K562 (cell line): Measurements from ENCODE around the gene PARD6A. TPM values are rescaled to one million over a fixed set of nuclear protein-coding genes. Genes with fewer than 3 reads are reported as not detected.

ENCODE experiments used
- ATAC-seq: fragments of 200-7000 bp; cut with Tn5 transposase; 3 replicates; pipeline ENCODE4 v1.9.1; 2020; ENCODE audit warnings: moderate library complexity
- BruUV-seq: library from RNA; stranded (reverse); fragments of 400-500 nt; replicated peaks from 2 replicates; lab custom pipeline; 2021; lab: Mats Ljungman, UMichigan
- CTCF ChIA-PET: fragments of 300-600 bp; formaldehyde crosslinking; extraction: SDS; loops from one replicate; lab custom pipeline; 2021; ENCODE audit warnings: low intra/inter-chr PET ratio; lab: Yijun Ruan, JAX
- POLR2A ChIA-PET: fragments of 300-600, 350-650 bp; sonication (Branson Sonifier 250); formaldehyde crosslinking; extraction: SDS; loops from one replicate; lab custom pipeline; 2021; ENCODE audit warnings: antibody characterized with exemption, inconsistent platforms; lab: Yijun Ruan, JAX
- DNase-seq, 4 experiments: peaks; one replicate each; pipeline versions ENCODE4 v3.0.0 to v3.0.0-alpha.2; 2011 to 2018; ENCODE audit warnings: low spot score in 3 of 4, mixed read lengths in 3 of 4; ENCODE audit errors: extremely low read depth in 1 of 4
- FAIRE-seq: peaks from 2 replicates; lab custom pipeline; 2011; peaks lifted over from hg19 to GRCh38; lab: Jason Lieb, UNC
- H2AFZ ChIP-seq: 2 replicates; pipeline ENCODE4 v1.6.0; 2011; ENCODE audit warnings: low read depth, low read length, control low read depth, inconsistent platforms
- H3K27ac ChIP-seq: fragments of 200-600 bp; 3 replicates; pipeline ENCODE4 v1.8.0; 2011; ENCODE audit warnings: low read depth, mild to moderate bottlenecking, control low read depth, inconsistent platforms, low read length, moderate library complexity, mixed read lengths; ENCODE audit errors: extremely low read depth
- H3K27me3 ChIP-seq, 2 experiments: fragments of 300-600 bp in 1 of 2; 2 replicates in 1 of 2; 3 replicates in 1 of 2; pipeline versions ENCODE4 v1.6.0 to v1.8.0; 2011; ENCODE audit warnings: inconsistent platforms in 2 of 2, low read length in 2 of 2, mild to moderate bottlenecking in 1 of 2, mixed read lengths in 1 of 2, moderate library complexity in 1 of 2; ENCODE audit not compliant: control insufficient read depth in 2 of 2, insufficient read depth in 2 of 2
- H3K36me3 ChIP-seq: fragments of 300-600 bp; 3 replicates; pipeline ENCODE4 v1.8.0; 2011; ENCODE audit warnings: mild to moderate bottlenecking, low read length, inconsistent platforms; ENCODE audit not compliant: control insufficient read depth, insufficient read depth
- H3K4me1 ChIP-seq, 2 experiments: fragments of 200-600 bp in 1 of 2; replicated peaks in 1 of 2; 2 replicates in 1 of 2; 3 replicates in 1 of 2; pipeline versions ENCODE4 v1.5.1 to v1.8.0; 2011; ENCODE audit warnings: inconsistent platforms in 2 of 2, low read length in 2 of 2, mild to moderate bottlenecking in 1 of 2, mixed read lengths in 1 of 2, moderate library complexity in 1 of 2; ENCODE audit not compliant: control insufficient read depth in 2 of 2, insufficient read depth in 2 of 2
- H3K4me2 ChIP-seq: 2 replicates; pipeline ENCODE4 v1.6.1; 2011; ENCODE audit warnings: low read length, control low read depth, inconsistent platforms, mixed read lengths; ENCODE audit not compliant: insufficient read depth
- H3K4me3 ChIP-seq: fragments of 200-600 bp; sonication (generic), shearing (Covaris generic); 2 replicates; pipeline ENCODE4 v1.5.1; 2016; ENCODE audit warnings: control low read depth, inconsistent platforms
- H3K79me2 ChIP-seq: fragments of 200-600 bp; 3 replicates; pipeline ENCODE4 v1.8.0; 2011; ENCODE audit warnings: low read length, inconsistent platforms; ENCODE audit not compliant: control insufficient read depth, insufficient read depth
- H3K9ac ChIP-seq, 2 experiments: 2 replicates each; pipeline versions ENCODE4 v1.6.0 to v1.6.1; 2011; ENCODE audit warnings: low read depth in 2 of 2, low read length in 2 of 2, control low read depth in 1 of 2, inconsistent platforms in 1 of 2, mild to moderate bottlenecking in 1 of 2, mixed read lengths in 1 of 2; ENCODE audit not compliant: insufficient read depth in 1 of 2
- H3K9me1 ChIP-seq: one replicate; pipeline ENCODE4 v1.6.0; 2011; ENCODE audit warnings: inconsistent platforms, mild to moderate bottlenecking, low read length, moderate library complexity; ENCODE audit not compliant: control insufficient read depth, insufficient read depth
- H3K9me3 ChIP-seq: replicated peaks from 2 replicates; pipeline ENCODE4 v1.5.1; 2011; ENCODE audit warnings: low read depth, low read length, inconsistent platforms; ENCODE audit not compliant: control insufficient read depth, insufficient read depth
- H4K20me1 ChIP-seq: replicated peaks from 2 replicates; pipeline ENCODE4 v1.6.1; 2011; ENCODE audit warnings: low read length, inconsistent platforms, mixed read lengths; ENCODE audit not compliant: control insufficient read depth, insufficient read depth
- ARID1B ChIP-seq: fragments of 450-650 bp; IDR thresholded peaks from 2 replicates; pipeline ENCODE4 v1.6.1; 2016; ENCODE audit warnings: antibody characterized with exemption, mild to moderate bottlenecking, inconsistent platforms
- BRF1 ChIP-seq: IDR thresholded peaks from 3 replicates; pipeline ENCODE4 v1.6.1; 2011; ENCODE audit warnings: borderline replicate concordance, mild to moderate bottlenecking; ENCODE audit not compliant: insufficient read length; ENCODE audit errors: extremely low read depth
- CTCF ChIP-seq, 3 experiments: IDR thresholded peaks in 2 of 3; conservative IDR thresholded peaks in 1 of 3; 2 replicates each; pipeline ENCODE4 v1.5.1; 2011 to 2012; ENCODE audit warnings: low read length in 3 of 3, mild to moderate bottlenecking in 3 of 3, control low read depth in 2 of 3, improper control_type of control experiment in 1 of 3, inconsistent platforms in 1 of 3, low read depth in 1 of 3, mixed read lengths in 1 of 3, moderate library complexity in 1 of 3; ENCODE audit not compliant: insufficient read depth in 2 of 3
- ELF1 ChIP-seq: fragments of 200-800 bp; sonication (Bioruptor generic); IDR thresholded peaks from 2 replicates; pipeline ENCODE4 v1.6.1; 2016; ENCODE audit warnings: missing genetic modification characterization, missing compliant biosample characterization
- MAX ChIP-seq: sonication (generic); formaldehyde crosslinking; IDR thresholded peaks from 2 replicates; pipeline ENCODE4 v1.9.0; 2022; ENCODE audit warnings: mild to moderate bottlenecking, missing genetic modification reagents
- PCBP2 ChIP-seq: fragments of 200-400 bp; formaldehyde crosslinking; IDR thresholded peaks from 2 replicates; pipeline ENCODE4 v1.6.1; 2018; ENCODE audit warnings: low read length, low read depth, mild to moderate bottlenecking, moderate library complexity; ENCODE audit not compliant: poor library complexity, severe bottlenecking
- RAD21 ChIP-seq, 2 experiments: fragments of 250-450 bp in 1 of 2; fragments of 450-650 bp in 1 of 2; sonication (Bioruptor Pico) in 1 of 2; formaldehyde crosslinking in 1 of 2; IDR thresholded peaks in 1 of 2; conservative IDR thresholded peaks in 1 of 2; 2 replicates each; pipeline versions ENCODE4 v1.4.0 to v1.8.0; 2020 to 2022; ENCODE audit warnings: mild to moderate bottlenecking in 2 of 2, moderate library complexity in 1 of 2
- TAF7 ChIP-seq: fragments of 450-650 bp; IDR thresholded peaks from 2 replicates; pipeline ENCODE4 v1.6.1; 2016; ENCODE audit warnings: missing genetic modification characterization, missing compliant biosample characterization
- ZBTB34 ChIP-seq: fragments of 250-450 bp; sonication (Bioruptor Pico); IDR thresholded peaks from 2 replicates; pipeline ENCODE4 v1.8.0; 2021; ENCODE audit warnings: mild to moderate bottlenecking, moderate library complexity
- ZNF398 ChIP-seq: fragments of 250-450 bp; sonication (Bioruptor Pico); IDR thresholded peaks from 2 replicates; pipeline ENCODE4 v1.8.0; 2021; ENCODE audit warnings: moderate library complexity, mild to moderate bottlenecking, inconsistent platforms
- WGBS: fragments of 100-300 bp; shearing (Covaris generic); methylation state at CpG from one replicate; pipeline ENCODE4 v1.1.6; 2016; ENCODE audit warnings: low coverage, mixed read lengths; ENCODE audit not compliant: insufficient coverage; ENCODE audit errors: missing lambda C conversion rate; 5-methylcytosine and 5-hydroxymethylcytosine counted together
- in situ Hi-C: fragments of 300-500 bp; cut with MboI; formaldehyde crosslinking; loops from 4 replicates; pipeline ENCODE4 v1.15.0; 2018; ENCODE audit warnings: inconsistent platforms, mixed read lengths
- intact Hi-C: fragments of 100-400 bp; cut with micrococcal nuclease; formaldehyde crosslinking; loops from 2 replicates; pipeline ENCODE4 v1.14.2; 2022
- polyA plus RNA-seq, 8 experiments: library from polyadenylated mRNA; depleted of rRNA in 4 of 8; stranded (reverse) in 5 of 8; unstranded in 3 of 8; fragments of >200 nt; fragmentation: Nextera tagmentation in 2 of 8; fragmentation: Illumina TruSeq in 1 of 8; extraction: Ambion mirVana in 2 of 8; extraction: Trizol in 1 of 8; gene quantifications; 2 replicates each; pipeline versions ENCODE4 v1.2.1 to v1.2.3, GENCODE V29; 2011 to 2014; ENCODE audit warnings: inconsistent platforms in 1 of 8, missing spikeins in 1 of 8
- total RNA-seq, 7 experiments: library from RNA; depleted of rRNA in 6 of 7; stranded (reverse); fragments of >200 nt in 6 of 7; fragmentation: Illumina TruSeq in 2 of 7; extraction: Trizol in 2 of 7; gene quantifications; 2 replicates each; pipeline versions ENCODE4 v1.2.1 to v1.2.3, GENCODE V29; 2011 to 2021; ENCODE audit warnings: low replicate concordance in 1 of 7

The PARD6A gene
- total and polyA plus RNA-seq, 9 of the 15 experiments (the other 6 are each of a cell fraction or from before 2014, with no cell fraction given), result 0.04 to 2.0 (median 0.44) TPM

- TF ChIP-seq TAF7 (no peak), BRF1 (no peak), ZBTB34 (CRISPR knock-in tag) (no peak), ELF1 (tag) (no peak), PCBP2 (no peak), ARID1B (no peak)
Observed at GRCh38 chr16:67637625-67638024, 23.1 kb upstream of the PARD6A start (continued).

- no peaks in the 10 kb centered on the region for H3K9me3 ChIP-seq
- WGBS, result 35% methylated on average over 10 of the region's 10 CpGs
- ATAC-seq (no peak; the same call in 2 of the 3 replicates), FAIRE-seq (peak; percentile 26), DNase-seq (no peak)
- H3K4me3 ChIP-seq, result no peak overlapping the region
- intact Hi-C loops (loop anchor here (5.0 kb wide), 1 partner anchor 80 kb away; the partner anchor contains the start of gene CTCF), in situ Hi-C loops (loop anchor here (5.0 kb wide), 1 partner anchor 105 kb away; no protein-coding TSS in a partner anchor)
- no peak overlapping the region for H3K27ac ChIP-seq
- POLR2A ChIA-PET, result interaction anchor here (0.7 to 2.0 kb wide), 4 partner anchors 13 to 121 kb away, joined by 3 to 6 read pairs (median 3); no protein-coding TSS in a partner anchor
- H3K9me1 ChIP-seq, result no peaks in the 10 kb centered on the region
- H3K36me3 ChIP-seq, result peaks cover 21% of the 10 kb centered on the region; the same call in 2 of the 3 replicates
- H3K9ac ChIP-seq, result peak overlapping the region in 1 of 2 experiments; percentile 62; a peak in 1 of 4 replicates
- no TSS peak for BruUV-seq
- H3K79me2 ChIP-seq, result no peaks in the 10 kb centered on the region
- H3K27me3 ChIP-seq, result peaks cover 0 to 5% of the 10 kb centered on the region in 2 experiments; a peak in 1 of 5 replicates
- H3K4me2 ChIP-seq, result no peak overlapping the region
- H3K4me1 ChIP-seq, result peaks cover 0 to 26% of the 10 kb centered on the region in 2 experiments; a peak in 2 of 5 replicates
- CTCF ChIA-PET, result interaction anchor here (0.6 to 1.0 kb wide), 3 partner anchors 95 to 121 kb away, joined by 3 read pairs; no protein-coding TSS in a partner anchor
- H2AFZ ChIP-seq, result no peak overlapping the region
- H4K20me1 ChIP-seq, result no peaks in the 10 kb centered on the region; the same call in 1 of the 2 replicates
- TF ChIP-seq ZNF398, result no peak
- peak; percentile 51; the same call in 1 of the 2 replicates for TF ChIP-seq MAX (CRISPR knock-in tag)
- 0 out of 4 replicates have a peak, but pooled peaks of 1 of the 2 experiments have one; percentile 6 for TF ChIP-seq RAD21 (CRISPR knock-in tag; conservative IDR thresholded peaks at IDR 0.05 in 1 of 2, IDR thresholded peaks at IDR 0.05 in 1 of 2)
- 0 out of 6 replicates have a peak, but pooled peaks of 1 of the 3 experiments have one; percentile 12 for TF ChIP-seq CTCF (IDR thresholded peaks at IDR 0.05 in 2 of 3, conservative IDR thresholded peaks at IDR 0.05 in 1 of 3; ENCODE audit: insufficient read depth in 2 of 3, low read depth in 1 of 3, low read length in 3 of 3)
Observed at GRCh38 chr16:67641779-67642708, 18.7 kb upstream of the PARD6A start.
